Brain microvascular endothelial cell (primary cell): ENCODE measurements around the gene MFNG.

ENCODE experiments used
- DNase-seq: peaks from one replicate; pipeline ENCODE4 v3.0.0-alpha.2; 2020
- H3K27ac ChIP-seq: fragments of 250-450 bp; sonication (Bioruptor Pico); 2 replicates; pipeline ENCODE4 v1.5.1; 2020; ENCODE audit warnings: mild to moderate bottlenecking, moderate library complexity
- H3K27me3 ChIP-seq: fragments of 250-450 bp; sonication (Bioruptor Pico); replicated peaks from 2 replicates; pipeline ENCODE4 v1.5.1; 2020; ENCODE audit warnings: mild to moderate bottlenecking
- H3K36me3 ChIP-seq: fragments of 250-450 bp; sonication (Bioruptor Pico); replicated peaks from 2 replicates; pipeline ENCODE4 v1.5.1; 2020; ENCODE audit warnings: mild to moderate bottlenecking
- H3K4me3 ChIP-seq: 2 replicates; pipeline ENCODE4 v1.5.1; 2011; ENCODE audit warnings: low read depth, mild to moderate bottlenecking, control low read depth, low read length, moderate library complexity
- CTCF ChIP-seq: IDR thresholded peaks from 2 replicates; pipeline ENCODE4 v1.5.1; 2011; ENCODE audit warnings: low read depth, mild to moderate bottlenecking, moderate library complexity, low read length, control low read depth, inconsistent platforms; ENCODE audit errors: missing control alignments
- in situ Hi-C: cut with HindIII; loops from 2 replicates; pipeline ENCODE4 v1.10.0; 2017; ENCODE audit warnings: low sequenced_read_pairs, low pct_ligation_motif_present

MFNG gene

GRCh38 chr22:37462983-37463382, 23.2 kb downstream of the MFNG start:
- no peak overlapping the region for H3K4me3 ChIP-seq
- in situ Hi-C loops: no loop called here
- H3K27ac ChIP-seq: no peak overlapping the region
- peaks cover 10% of the 10 kb centered on the region for H3K27me3 ChIP-seq
- DNase-seq: no peak
- no peaks in the 10 kb centered on the region for H3K36me3 ChIP-seq
- no peak for TF ChIP-seq CTCF

GRCh38 chr22:37462436-37462835, 23.7 kb downstream of the MFNG start:
- no peaks in the 10 kb centered on the region for H3K36me3 ChIP-seq
- in situ Hi-C loops: no loop called here
- TF ChIP-seq CTCF: no peak
- no peak overlapping the region for H3K4me3 ChIP-seq
- H3K27me3 ChIP-seq: peaks cover 8% of the 10 kb centered on the region
- no peak for DNase-seq
- H3K27ac ChIP-seq: no peak overlapping the region

GRCh38 chr22:37461961-37462360, 24.2 kb downstream of the MFNG start:
- in situ Hi-C loops: no loop called here
- no peak for DNase-seq
- no peak overlapping the region for H3K27ac ChIP-seq
- TF ChIP-seq CTCF: no peak
- peaks cover 3% of the 10 kb centered on the region for H3K27me3 ChIP-seq
- no peaks in the 10 kb centered on the region for H3K36me3 ChIP-seq
- no peak overlapping the region for H3K4me3 ChIP-seq

- Histone ChIP-seq H3K27ac (no peak overlapping the region), H3K27me3 (no peaks in the 10 kb centered on the region), H3K4me3 (no peak overlapping the region), H3K36me3 (no peaks in the 10 kb centered on the region)
- no peak for DNase-seq
- in situ Hi-C loops: no loop called here
- no peak for TF ChIP-seq CTCF
Measured at GRCh38 chr22:37460684-37461083, 25.5 kb downstream of the MFNG start.

GRCh38 chr22:37459206-37459605, 27.0 kb downstream of the MFNG start:
- Histone ChIP-seq H3K27me3 (no peaks in the 10 kb centered on the region), H3K4me3 (no peak overlapping the region), H3K27ac (no peak overlapping the region), H3K36me3 (no peaks in the 10 kb centered on the region)
- TF ChIP-seq CTCF: no peak
- in situ Hi-C loops: no loop called here
- no peak for DNase-seq

GRCh38 chr22:37457093-37457893, 28.9 kb downstream of the MFNG start:
- Histone ChIP-seq H3K27me3 (no peaks in the 10 kb centered on the region), H3K36me3 (no peaks in the 10 kb centered on the region), H3K27ac (no peak overlapping the region), H3K4me3 (no peak overlapping the region)
- TF ChIP-seq CTCF: peak; percentile 98
- peak; percentile 51 for DNase-seq
- in situ Hi-C loops: no loop called here
